ENCODE data around the gene HSFX2.

GRCh38 chrX:149633511-149633910 lies 38.4 kb upstream of the HSFX2 start:
- no peak for TF ChIP-seq POLR2AphosphoS5 (IDR thresholded peaks at IDR 0.05)
- TF ChIP-seq CTCF (IDR thresholded peaks at IDR 0.05), result no peak

All from suprapubic skin (tissue), 3 donors.